GM23338 (cell line): ENCODE data around the gene KIF24. TPM values are rescaled to one million over a fixed set of nuclear protein-coding genes. Genes with fewer than 3 reads are reported as not detected.

Source experiments
- ATAC-seq: fragments of 200-7000 bp; cut with Tn5 transposase; 3 replicates; pipeline ENCODE4 v1.9.1; 2020
- DNase-seq: peaks from one replicate; pipeline ENCODE4 v3.0.0-alpha.2; 2015; ENCODE audit warnings: low spot score
- H2AFZ ChIP-seq: fragments of 200-600 bp; sonication (generic); 2 replicates; pipeline ENCODE4 v1.8.0; 2016; ENCODE audit warnings: antibody characterized with exemption, mild to moderate bottlenecking, moderate library complexity
- H3F3A ChIP-seq: fragments of 200-600 bp; sonication (generic); replicated peaks from 2 replicates; pipeline ENCODE4 v1.8.0; 2017; ENCODE audit warnings: antibody characterized with exemption, mixed run types, low read depth
- H3K27ac ChIP-seq: fragments of 200-600 bp; sonication (generic); 2 replicates; pipeline ENCODE4 v1.6.1; 2016; ENCODE audit warnings: low read depth
- H3K27me3 ChIP-seq: fragments of 200-600 bp; sonication (generic); 2 replicates; pipeline ENCODE4 v1.8.0; 2016; ENCODE audit warnings: mild to moderate bottlenecking, mixed run types, moderate library complexity; ENCODE audit not compliant: insufficient read depth
- H3K36me3 ChIP-seq: fragments of 200-600 bp; sonication (generic); 2 replicates; pipeline ENCODE4 v1.8.0; 2016; ENCODE audit warnings: mild to moderate bottlenecking; ENCODE audit not compliant: insufficient read depth
- H3K4me1 ChIP-seq: fragments of 200-600 bp; sonication (generic); 2 replicates; pipeline ENCODE4 v1.8.0; 2016; ENCODE audit warnings: mild to moderate bottlenecking, moderate library complexity; ENCODE audit not compliant: insufficient read depth
- H3K4me2 ChIP-seq: fragments of 200-600 bp; sonication (generic); 2 replicates; pipeline ENCODE4 v1.7.1; 2017; ENCODE audit warnings: mixed run types
- H3K4me3 ChIP-seq: fragments of 200-600 bp; sonication (generic); 2 replicates; pipeline ENCODE4 v1.6.1; 2016; ENCODE audit warnings: mixed run types
- H3K79me2 ChIP-seq: fragments of 200-600 bp; sonication (generic); replicated peaks from 2 replicates; pipeline ENCODE4 v1.8.0; 2017; ENCODE audit warnings: mild to moderate bottlenecking; ENCODE audit not compliant: insufficient read depth
- H3K9me2 ChIP-seq: fragments of 200-600 bp; sonication (generic); 2 replicates; pipeline ENCODE4 v1.8.0; 2017; ENCODE audit not compliant: insufficient read depth
- H4K20me1 ChIP-seq: fragments of 200-600 bp; sonication (generic); replicated peaks from 2 replicates; pipeline ENCODE4 v1.8.0; 2017; ENCODE audit warnings: mild to moderate bottlenecking; ENCODE audit not compliant: insufficient read depth
- H3K27ac Mint-ChIP-seq: 2 replicates; pipeline ENCODE4 v1.8.0; 2020; ENCODE audit warnings: inconsistent platforms, mild to moderate bottlenecking, moderate library complexity, mixed read lengths
- H3K27me3 Mint-ChIP-seq: 3 replicates; pipeline ENCODE4 v1.8.0; 2022; ENCODE audit warnings: low read depth, mild to moderate bottlenecking, moderate library complexity, mixed read lengths, inconsistent platforms; ENCODE audit not compliant: insufficient read depth, poor library complexity
- H3K36me3 Mint-ChIP-seq: 3 replicates; pipeline ENCODE4 v1.8.0; 2021; ENCODE audit warnings: low read depth, mild to moderate bottlenecking, inconsistent platforms, moderate library complexity, mixed read lengths
- H3K4me1 Mint-ChIP-seq: 3 replicates; pipeline ENCODE4 v1.8.0; 2020; ENCODE audit warnings: mild to moderate bottlenecking, inconsistent platforms, mixed read lengths
- H3K4me3 Mint-ChIP-seq: 3 replicates; pipeline ENCODE4 v1.8.0; 2021; ENCODE audit warnings: moderate library complexity, mild to moderate bottlenecking, inconsistent platforms, mixed read lengths
- H3K9me3 Mint-ChIP-seq: 3 replicates; pipeline ENCODE4 v1.8.0; 2020; ENCODE audit warnings: moderate library complexity, mild to moderate bottlenecking, inconsistent platforms, mixed read lengths
- CREB1 ChIP-seq: fragments of 250-450 bp; sonication (Bioruptor Pico); IDR thresholded peaks from 2 replicates; pipeline ENCODE4 v1.5.0; 2020; ENCODE audit warnings: low read depth, mild to moderate bottlenecking, moderate library complexity
- CTCF ChIP-seq, 2 experiments: fragments of 200-600 bp in 1 of 2; sonication (generic) in 1 of 2; conservative IDR thresholded peaks; 2 replicates each; pipeline versions ENCODE4 v1.5.1 to v1.6.1; 2016 to 2017; ENCODE audit warnings: antibody characterized with exemption in 2 of 2, low read depth in 2 of 2, mild to moderate bottlenecking in 2 of 2, moderate library complexity in 1 of 2
- EZH2 ChIP-seq: fragments of 200-600 bp; sonication (generic); IDR thresholded peaks from one replicate; pipeline ENCODE4 v1.8.0; 2017; ENCODE audit warnings: antibody characterized with exemption, mild to moderate bottlenecking, low read depth; ENCODE audit not compliant: unreplicated experiment
- EZH2phosphoT487 ChIP-seq: fragments of 200-600 bp; sonication (generic); IDR thresholded peaks from one replicate; pipeline ENCODE4 v1.8.1; 2018; ENCODE audit warnings: antibody characterized with exemption; ENCODE audit not compliant: unreplicated experiment
- JUNB ChIP-seq: IDR thresholded peaks from one replicate; pipeline ENCODE4 v1.6.1; 2016; ENCODE audit warnings: antibody characterized with exemption; ENCODE audit not compliant: unreplicated experiment
- NANOG ChIP-seq: IDR thresholded peaks from 2 replicates; pipeline ENCODE4 v1.6.1; 2016; ENCODE audit warnings: antibody characterized with exemption, borderline replicate concordance
- POLR2AphosphoS5 ChIP-seq: IDR thresholded peaks from 2 replicates; pipeline ENCODE4 v1.6.1; 2016; ENCODE audit warnings: antibody characterized with exemption, low read depth
- REST ChIP-seq: IDR thresholded peaks from one replicate; pipeline ENCODE4 v1.6.1; 2018; ENCODE audit warnings: antibody characterized with exemption; ENCODE audit not compliant: unreplicated experiment
- STAT1 ChIP-seq: IDR thresholded peaks from one replicate; pipeline ENCODE4 v1.6.1; 2016; ENCODE audit warnings: antibody characterized with exemption; ENCODE audit not compliant: unreplicated experiment
- ZNF114 ChIP-seq: fragments of 250-450 bp; sonication (Bioruptor Pico); IDR thresholded peaks from 2 replicates; pipeline ENCODE4 v1.5.0; 2020; ENCODE audit warnings: mild to moderate bottlenecking, moderate library complexity
- ZNF331 ChIP-seq: fragments of 250-450 bp; sonication (Bioruptor Pico); IDR thresholded peaks from 2 replicates; pipeline ENCODE4 v1.5.0; 2020; ENCODE audit warnings: low read depth, mild to moderate bottlenecking, moderate library complexity
- polyA plus RNA-seq: library from polyadenylated mRNA; unstranded; fragments of >200 nt; fragmentation: Nextera tagmentation; extraction: Ambion mirVana; gene quantifications from 2 replicates; pipeline ENCODE4 v1.2.1, GENCODE V29; 2016
- total RNA-seq: library from RNA; depleted of rRNA; stranded (reverse); fragments of >200 nt; shearing (Covaris generic); gene quantifications from 2 replicates; pipeline ENCODE4 v1.2.3, GENCODE V29; 2014
- TF ChIP-seq, protein P1 (sequence below): fragments of 250-450 bp; sonication (Bioruptor Pico); IDR thresholded peaks from 2 replicates; pipeline ENCODE4 v1.5.0; 2020; ENCODE audit warnings: mild to moderate bottlenecking, moderate library complexity
- TF ChIP-seq, protein P2 (sequence below): IDR thresholded peaks from 2 replicates; pipeline ENCODE4 v1.6.1; 2016; ENCODE audit warnings: antibody characterized with exemption

The KIF24 gene
- total and polyA plus RNA-seq, 2 experiments from 2014 or later, result 1.3 to 4.4 TPM

GRCh38 chr9:34338665-34339385 is 9.8 kb upstream of the KIF24 start:
- peaks cover under 1% of the 10 kb centered on the region for H3K27me3 Mint-ChIP-seq
- Histone ChIP-seq H3K4me2 (no peak overlapping the region), H3K27me3 (no peaks in the 10 kb centered on the region), H3K4me1 (peaks cover 15% of the 10 kb centered on the region), H2AFZ (no peak overlapping the region), H3K79me2 (0 out of 2 replicates have a peak, but pooled peaks cover 5% of the 10 kb centered on the region), H4K20me1 (no peaks in the 10 kb centered on the region), H3K9me2 (no peaks in the 10 kb centered on the region), H3K36me3 (no peaks in the 10 kb centered on the region), H3K4me3 (no peak overlapping the region), H3K27ac (no peak overlapping the region), H3F3A (no peaks in the 10 kb centered on the region)
- no peak overlapping the region for H3K27ac Mint-ChIP-seq
- TF ChIP-seq JUNB (no peak), NANOG (no peak), POLR2AphosphoS5 (no peak), ZNF114 (no peak), STAT1 (no peak), ZNF331 (CRISPR knock-in tag) (no peak), REST (no peak), EZH2 (no peak), EZH2phosphoT487 (no peak), CREB1 (CRISPR knock-in tag) (no peak), CTCF (conservative IDR thresholded peaks at IDR 0.05; ENCODE audit: low read depth in 2 of 2) (no peak)
- TF ChIP-seq, protein P1, sequence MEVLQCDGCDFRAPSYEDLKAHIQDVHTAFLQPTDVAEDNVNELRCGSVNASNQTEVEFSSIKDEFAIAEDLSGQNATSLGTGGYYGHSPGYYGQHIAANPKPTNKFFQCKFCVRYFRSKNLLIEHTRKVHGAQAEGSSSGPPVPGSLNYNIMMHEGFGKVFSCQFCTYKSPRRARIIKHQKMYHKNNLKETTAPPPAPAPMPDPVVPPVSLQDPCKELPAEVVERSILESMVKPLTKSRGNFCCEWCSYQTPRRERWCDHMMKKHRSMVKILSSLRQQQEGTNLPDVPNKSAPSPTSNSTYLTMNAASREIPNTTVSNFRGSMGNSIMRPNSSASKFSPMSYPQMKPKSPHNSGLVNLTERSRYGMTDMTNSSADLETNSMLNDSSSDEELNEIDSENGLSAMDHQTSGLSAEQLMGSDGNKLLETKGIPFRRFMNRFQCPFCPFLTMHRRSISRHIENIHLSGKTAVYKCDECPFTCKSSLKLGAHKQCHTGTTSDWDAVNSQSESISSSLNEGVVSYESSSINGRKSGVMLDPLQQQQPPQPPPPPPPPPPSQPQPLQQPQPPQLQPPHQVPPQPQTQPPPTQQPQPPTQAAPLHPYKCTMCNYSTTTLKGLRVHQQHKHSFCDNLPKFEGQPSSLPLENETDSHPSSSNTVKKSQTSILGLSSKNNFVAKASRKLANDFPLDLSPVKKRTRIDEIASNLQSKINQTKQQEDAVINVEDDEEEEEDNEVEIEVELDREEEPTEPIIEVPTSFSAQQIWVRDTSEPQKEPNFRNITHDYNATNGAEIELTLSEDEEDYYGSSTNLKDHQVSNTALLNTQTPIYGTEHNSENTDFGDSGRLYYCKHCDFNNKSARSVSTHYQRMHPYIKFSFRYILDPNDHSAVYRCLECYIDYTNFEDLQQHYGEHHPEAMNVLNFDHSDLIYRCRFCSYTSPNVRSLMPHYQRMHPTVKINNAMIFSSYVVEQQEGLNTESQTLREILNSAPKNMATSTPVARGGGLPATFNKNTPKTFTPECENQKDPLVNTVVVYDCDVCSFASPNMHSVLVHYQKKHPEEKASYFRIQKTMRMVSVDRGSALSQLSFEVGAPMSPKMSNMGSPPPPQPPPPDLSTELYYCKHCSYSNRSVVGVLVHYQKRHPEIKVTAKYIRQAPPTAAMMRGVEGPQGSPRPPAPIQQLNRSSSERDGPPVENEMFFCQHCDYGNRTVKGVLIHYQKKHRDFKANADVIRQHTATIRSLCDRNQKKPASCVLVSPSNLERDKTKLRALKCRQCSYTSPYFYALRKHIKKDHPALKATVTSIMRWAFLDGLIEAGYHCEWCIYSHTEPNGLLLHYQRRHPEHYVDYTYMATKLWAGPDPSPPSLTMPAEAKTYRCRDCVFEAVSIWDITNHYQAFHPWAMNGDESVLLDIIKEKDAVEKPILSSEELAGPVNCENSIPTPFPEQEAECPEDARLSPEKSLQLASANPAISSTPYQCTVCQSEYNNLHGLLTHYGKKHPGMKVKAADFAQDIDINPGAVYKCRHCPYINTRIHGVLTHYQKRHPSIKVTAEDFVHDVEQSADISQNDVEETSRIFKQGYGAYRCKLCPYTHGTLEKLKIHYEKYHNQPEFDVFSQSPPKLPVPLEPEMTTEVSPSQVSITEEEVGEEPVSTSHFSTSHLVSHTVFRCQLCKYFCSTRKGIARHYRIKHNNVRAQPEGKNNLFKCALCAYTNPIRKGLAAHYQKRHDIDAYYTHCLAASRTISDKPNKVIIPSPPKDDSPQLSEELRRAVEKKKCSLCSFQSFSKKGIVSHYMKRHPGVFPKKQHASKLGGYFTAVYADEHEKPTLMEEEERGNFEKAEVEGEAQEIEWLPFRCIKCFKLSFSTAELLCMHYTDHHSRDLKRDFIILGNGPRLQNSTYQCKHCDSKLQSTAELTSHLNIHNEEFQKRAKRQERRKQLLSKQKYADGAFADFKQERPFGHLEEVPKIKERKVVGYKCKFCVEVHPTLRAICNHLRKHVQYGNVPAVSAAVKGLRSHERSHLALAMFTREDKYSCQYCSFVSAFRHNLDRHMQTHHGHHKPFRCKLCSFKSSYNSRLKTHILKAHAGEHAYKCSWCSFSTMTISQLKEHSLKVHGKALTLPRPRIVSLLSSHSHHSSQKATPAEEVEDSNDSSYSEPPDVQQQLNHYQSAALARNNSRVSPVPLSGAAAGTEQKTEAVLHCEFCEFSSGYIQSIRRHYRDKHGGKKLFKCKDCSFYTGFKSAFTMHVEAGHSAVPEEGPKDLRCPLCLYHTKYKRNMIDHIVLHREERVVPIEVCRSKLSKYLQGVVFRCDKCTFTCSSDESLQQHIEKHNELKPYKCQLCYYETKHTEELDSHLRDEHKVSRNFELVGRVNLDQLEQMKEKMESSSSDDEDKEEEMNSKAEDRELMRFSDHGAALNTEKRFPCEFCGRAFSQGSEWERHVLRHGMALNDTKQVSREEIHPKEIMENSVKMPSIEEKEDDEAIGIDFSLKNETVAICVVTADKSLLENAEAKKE, result no peak
- TF ChIP-seq, protein P2, sequence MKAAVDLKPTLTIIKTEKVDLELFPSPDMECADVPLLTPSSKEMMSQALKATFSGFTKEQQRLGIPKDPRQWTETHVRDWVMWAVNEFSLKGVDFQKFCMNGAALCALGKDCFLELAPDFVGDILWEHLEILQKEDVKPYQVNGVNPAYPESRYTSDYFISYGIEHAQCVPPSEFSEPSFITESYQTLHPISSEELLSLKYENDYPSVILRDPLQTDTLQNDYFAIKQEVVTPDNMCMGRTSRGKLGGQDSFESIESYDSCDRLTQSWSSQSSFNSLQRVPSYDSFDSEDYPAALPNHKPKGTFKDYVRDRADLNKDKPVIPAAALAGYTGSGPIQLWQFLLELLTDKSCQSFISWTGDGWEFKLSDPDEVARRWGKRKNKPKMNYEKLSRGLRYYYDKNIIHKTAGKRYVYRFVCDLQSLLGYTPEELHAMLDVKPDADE, result no peak
- peaks cover 18% of the 10 kb centered on the region for H3K4me1 Mint-ChIP-seq
- ATAC-seq (no peak), DNase-seq (no peak)
- H3K4me3 Mint-ChIP-seq, result no peak overlapping the region
- no peaks in the 10 kb centered on the region for H3K9me3 Mint-ChIP-seq
- H3K36me3 Mint-ChIP-seq, result peaks cover 21% of the 10 kb centered on the region; the same call in 2 of the 3 replicates
